Thymus (tissue), 11 donors: ENCODE data around the gene PTPN3. TPM values are rescaled to one million over a fixed set of nuclear protein-coding genes. Genes with fewer than 3 reads are reported as not detected.
"Not testable (repeated sequence)": the region's sequence is repeated elsewhere in the genome, so short reads cannot be mapped to it uniquely, and the experiment has no call there.

Experiments
- DNase-seq, 9 donors: peaks; one replicate each; pipeline ENCODE4 v3.0.0-alpha.2; 2013; ENCODE audit warnings: low spot score in 9 of 9, low read depth in 6 of 9, missing footprints in 1 of 9
- H3K27ac ChIP-seq, 2 donors: one replicate each; pipeline ENCODE4 v1.5.1; 2013; ENCODE audit warnings: control low read depth in 1 of 2, low read depth in 1 of 2, low read length in 1 of 2, mild to moderate bottlenecking in 1 of 2, moderate library complexity in 1 of 2
- H3K27me3 ChIP-seq, 2 donors: one replicate each; pipeline ENCODE4 v1.5.1; 2013; ENCODE audit warnings: low read length in 1 of 2; ENCODE audit not compliant: control insufficient read depth in 2 of 2, insufficient read depth in 1 of 2
- H3K36me3 ChIP-seq, 2 donors: one replicate each; pipeline ENCODE4 v1.5.1; 2013; ENCODE audit warnings: low read length in 1 of 2, mild to moderate bottlenecking in 1 of 2, moderate library complexity in 1 of 2; ENCODE audit not compliant: control insufficient read depth in 2 of 2, insufficient read depth in 2 of 2
- H3K4me1 ChIP-seq, 2 donors: one replicate each; pipeline ENCODE4 v1.5.1; 2013; ENCODE audit warnings: low read length in 2 of 2; ENCODE audit not compliant: control insufficient read depth in 2 of 2, insufficient read depth in 2 of 2
- H3K4me3 ChIP-seq, 2 donors: one replicate each; pipeline ENCODE4 v1.5.1; 2013; ENCODE audit warnings: low read length in 2 of 2, control low read depth in 1 of 2, mild to moderate bottlenecking in 1 of 2
- H3K9me3 ChIP-seq, 2 donors: one replicate each; pipeline ENCODE4 v1.5.1; 2013; ENCODE audit warnings: low read length in 1 of 2, mild to moderate bottlenecking in 1 of 2; ENCODE audit not compliant: control insufficient read depth in 2 of 2, insufficient read depth in 1 of 2
- WGBS: extraction: QIAGEN DNeasy Blood & Tissue Kit; methylation state at CpG from one replicate; pipeline ENCODE4 v1.1.7; 2013; 5-methylcytosine and 5-hydroxymethylcytosine counted together
- polyA plus RNA-seq: library from polyadenylated mRNA; stranded (reverse); fragments of 200-250 nt; gene quantifications from one replicate; pipeline ENCODE4 v1.2.3, GENCODE V29; 2013
- total RNA-seq: library from RNA; stranded (reverse); fragments of 120-200 nt; gene quantifications from one replicate; pipeline ENCODE4 v1.2.4, GENCODE V29; 2013
- donor health status: healthy.

The PTPN3 gene
- total and polyA plus RNA-seq, 2 donors = 2.8 to 9.5 TPM

DNA sequence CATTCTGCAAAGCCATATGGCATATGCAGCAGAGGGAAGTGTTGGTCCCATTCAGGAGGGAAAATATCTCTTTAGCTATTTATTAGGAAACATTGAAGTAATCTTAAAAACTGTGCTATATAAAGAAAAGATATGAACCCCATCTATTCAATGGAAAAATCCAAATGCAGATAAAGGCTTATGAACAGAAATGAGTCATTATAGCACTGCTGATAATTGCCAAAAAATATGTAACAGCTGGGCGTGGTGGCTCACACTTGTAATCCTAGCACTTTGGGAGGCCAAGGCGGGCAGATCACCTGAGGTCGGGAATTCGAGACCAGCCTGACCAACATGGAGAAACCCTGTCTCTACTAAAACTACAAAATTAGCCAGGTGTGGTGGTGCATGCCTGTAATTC is 11.9 kb upstream of the PTPN3 start:
- not testable (repeated sequence) for H3K36me3 ChIP-seq, DNase-seq, H3K4me3 ChIP-seq, H3K27ac ChIP-seq, H3K4me1 ChIP-seq, H3K9me3 ChIP-seq, H3K27me3 ChIP-seq
- 80% methylated on average over 4 of the region's 4 CpGs for WGBS

DNA sequence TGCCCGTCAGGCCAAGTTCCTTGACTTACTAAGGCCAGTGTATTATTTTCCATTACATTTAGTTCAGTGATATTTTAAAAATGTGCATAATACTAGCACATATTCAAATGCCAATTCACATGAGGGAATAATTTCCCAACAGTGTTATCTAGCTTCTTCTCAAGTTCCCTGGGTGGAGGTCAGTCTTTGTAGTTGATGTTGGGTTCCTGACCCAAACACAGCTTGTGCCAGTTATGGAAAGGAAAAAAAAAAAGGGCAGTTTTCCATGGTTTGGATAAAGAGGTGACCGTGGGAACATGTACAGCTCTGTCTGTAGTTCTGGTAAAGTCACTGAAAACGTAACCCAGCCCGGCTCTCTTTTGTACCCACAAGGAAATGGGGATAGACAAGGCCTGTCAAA is 11.5 kb upstream of the PTPN3 start:
- Histone ChIP-seq H3K4me1 (no peaks in the 10 kb centered on the region), H3K27ac (no peak overlapping the region), H3K27me3 (no peaks in the 10 kb centered on the region), H3K9me3 (no peaks in the 10 kb centered on the region), H3K36me3 (no peaks in the 10 kb centered on the region), H3K4me3 (no peak overlapping the region)
- no peak for DNase-seq
- WGBS = 49% methylated on average over 4 of the region's 4 CpGs

DNA sequence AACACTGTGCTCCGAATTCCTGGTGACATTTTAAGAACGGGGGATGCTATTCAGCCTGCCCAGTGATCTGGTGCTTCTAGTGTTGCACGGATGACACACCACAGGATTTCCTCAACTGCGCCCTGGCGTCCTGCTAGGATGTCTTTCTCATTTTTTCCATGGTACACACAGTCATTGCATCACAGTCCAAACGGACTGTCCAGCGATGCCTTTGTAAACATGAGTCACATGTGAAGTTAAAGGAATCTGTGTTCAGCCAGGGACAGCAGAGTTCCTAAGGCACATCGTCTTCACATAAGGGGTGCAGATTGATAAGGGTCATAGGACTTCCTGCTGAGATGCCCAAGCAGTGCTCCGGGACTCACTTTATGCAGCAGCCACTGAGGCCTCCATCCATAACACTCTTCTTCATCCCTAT is 9.3 kb upstream of the PTPN3 start:
- Histone ChIP-seq H3K4me1 (no peaks in the 10 kb centered on the region), H3K27ac (no peak overlapping the region), H3K9me3 (no peaks in the 10 kb centered on the region), H3K27me3 (peaks cover 0 to 12% of the 10 kb centered on the region in 2 donors), H3K4me3 (no peak overlapping the region), H3K36me3 (no peaks in the 10 kb centered on the region)
- no peak for DNase-seq
- WGBS = 79% methylated on average over 9 of the region's 9 CpGs

DNA sequence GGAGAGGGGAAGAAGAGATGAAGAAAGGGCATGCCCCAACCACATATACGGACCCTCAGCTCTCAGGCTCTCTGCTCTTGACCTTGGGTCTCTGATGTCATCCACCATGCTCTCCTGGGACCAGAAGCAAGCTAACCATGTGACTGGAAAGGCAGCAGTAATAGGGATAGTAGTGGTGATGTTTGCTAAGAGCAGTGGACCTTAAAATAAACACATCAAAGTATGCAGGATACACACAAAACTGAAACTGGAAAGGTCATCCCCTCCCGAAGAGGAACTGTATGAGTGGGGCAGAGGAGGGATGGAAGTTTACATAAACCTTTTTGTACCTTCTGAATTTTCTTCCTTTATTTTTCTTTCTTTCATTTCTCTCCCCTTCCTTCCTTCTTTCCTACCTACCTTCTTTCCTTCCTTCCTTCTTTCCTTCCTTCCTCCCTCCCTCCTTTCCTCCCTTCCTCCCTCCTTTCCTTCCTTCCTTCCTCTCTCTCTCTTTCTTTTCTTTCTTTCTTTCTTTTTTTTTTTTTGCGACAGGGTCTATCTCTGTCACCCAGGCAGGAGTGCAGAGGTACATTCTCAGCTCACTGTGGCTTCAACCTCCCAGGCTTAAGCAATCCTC is 8.1 kb upstream of the PTPN3 start:
- Histone ChIP-seq H3K27me3 (peaks cover 0 to 22% of the 10 kb centered on the region in 2 donors), H3K9me3 (no peaks in the 10 kb centered on the region), H3K27ac (no peak overlapping the region), H3K36me3 (no peaks in the 10 kb centered on the region), H3K4me3 (no peak overlapping the region), H3K4me1 (no peaks in the 10 kb centered on the region)
- DNase-seq = no peak
- WGBS = 76% methylated on average over 3 of the region's 3 CpGs

DNA sequence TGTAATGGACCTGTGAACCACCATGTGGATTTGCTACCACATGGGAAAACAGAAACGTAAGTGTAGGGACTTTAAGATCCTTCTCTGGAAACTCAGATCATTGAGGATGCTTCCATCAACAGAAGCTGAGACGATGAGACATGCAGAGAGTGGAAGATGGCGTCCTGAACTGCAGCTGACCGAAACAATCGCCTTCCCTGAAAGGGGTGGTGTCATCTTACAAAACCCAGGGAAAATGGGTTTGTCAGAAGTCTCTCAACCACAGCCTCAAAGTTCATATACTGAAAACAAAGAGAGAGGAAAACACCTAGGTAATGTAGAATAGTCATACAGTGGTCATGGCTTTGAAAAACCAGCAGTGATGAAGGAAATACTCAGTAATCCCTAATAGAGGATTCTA is 6.6 kb upstream of the PTPN3 start:
- no peak for DNase-seq
- Histone ChIP-seq H3K4me3 (no peak overlapping the region), H3K9me3 (no peaks in the 10 kb centered on the region), H3K36me3 (no peaks in the 10 kb centered on the region), H3K4me1 (no peaks in the 10 kb centered on the region), H3K27ac (no peak overlapping the region), H3K27me3 (peaks cover 11 to 34% of the 10 kb centered on the region in 2 donors)
- WGBS = 75% methylated on average over 5 of the region's 5 CpGs

DNA sequence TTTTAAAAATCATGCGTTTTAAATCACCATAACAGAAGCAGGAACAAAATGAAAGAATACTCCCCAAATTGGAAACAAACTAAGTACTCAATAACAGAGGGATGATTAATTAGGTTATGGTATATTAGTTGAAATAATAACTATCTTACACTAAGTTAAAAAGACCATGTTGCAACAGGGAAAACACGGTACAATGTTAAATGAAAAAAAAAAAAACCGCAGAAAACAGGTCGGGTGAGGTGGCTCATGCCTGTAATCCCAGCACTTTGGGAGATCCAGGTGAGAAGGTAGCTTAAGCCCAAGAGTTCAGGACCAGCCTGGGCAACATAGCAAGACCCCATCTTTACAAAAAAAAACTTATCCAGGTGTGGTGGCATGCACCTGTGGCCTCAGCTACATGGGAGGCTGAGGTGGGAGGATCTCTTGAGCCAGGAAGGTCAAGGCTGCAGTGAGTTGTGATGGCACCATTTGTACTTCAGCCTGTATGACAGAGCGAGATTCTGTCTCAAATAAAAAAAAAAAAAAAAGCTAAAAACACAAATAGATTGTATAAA is 2.4 kb upstream of the PTPN3 start:
- Histone ChIP-seq H3K9me3 (no peaks in the 10 kb centered on the region), H3K4me1 (peaks cover 0 to 2% of the 10 kb centered on the region in 2 donors), H3K4me3 (no peak overlapping the region), H3K36me3 (no peaks in the 10 kb centered on the region), H3K27ac (no peak overlapping the region), H3K27me3 (peaks cover 48 to 70% of the 10 kb centered on the region in 2 donors)
- 78% methylated on average over 5 of the region's 5 CpGs for WGBS
- DNase-seq = no peak

DNA sequence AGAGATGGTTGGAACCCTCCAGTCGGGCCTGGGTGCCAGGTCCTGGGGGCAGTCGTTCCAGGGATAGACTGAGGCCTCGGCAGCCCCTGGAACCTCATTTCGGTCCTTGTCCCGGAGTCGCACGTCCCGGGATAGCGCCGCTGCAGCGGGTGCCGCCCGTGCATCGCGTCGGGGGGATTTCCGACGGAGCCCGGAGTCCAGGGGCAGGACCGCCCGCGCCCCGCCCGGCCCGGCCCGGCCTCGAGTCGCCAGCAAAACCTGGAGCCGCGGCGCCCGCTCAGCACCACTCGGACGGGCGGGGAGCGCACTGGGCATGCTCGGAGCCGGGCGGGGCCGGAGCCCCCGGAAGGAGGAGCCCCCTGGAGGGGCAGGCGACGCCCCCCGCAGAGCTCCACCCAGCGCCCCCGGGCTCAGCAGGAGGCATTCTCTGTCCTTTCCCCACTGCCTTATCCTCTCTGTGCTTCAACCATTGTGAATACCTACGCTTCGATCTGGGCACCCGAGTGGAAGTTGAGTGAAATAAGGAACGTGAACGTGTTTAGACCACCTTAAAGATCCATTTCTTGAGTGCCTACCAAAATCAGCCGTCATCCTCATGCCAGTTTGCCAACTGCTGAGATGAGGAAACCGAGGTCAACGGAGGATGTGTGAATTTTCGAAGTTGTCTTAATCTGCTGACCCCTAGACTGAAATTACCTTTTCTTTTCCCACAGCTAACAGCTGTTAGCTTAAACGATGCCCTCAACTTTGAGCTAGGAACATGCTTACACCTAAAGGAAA is 1.7 kb upstream of the PTPN3 start:
- Histone ChIP-seq H3K4me1 (peaks cover 0 to 2% of the 10 kb centered on the region in 2 donors), H3K27me3 (peaks cover 48 to 77% of the 10 kb centered on the region in 2 donors), H3K9me3 (no peaks in the 10 kb centered on the region), H3K4me3 (peak overlapping the region in 1 of 2 donors; percentile 15), H3K36me3 (no peaks in the 10 kb centered on the region), H3K27ac (no peak overlapping the region)
- DNase-seq = peak in 3 of 9 donors; percentile 5 to 17 (median 6)
- 8% methylated on average over 56 of the region's 56 CpGs for WGBS

DNA sequence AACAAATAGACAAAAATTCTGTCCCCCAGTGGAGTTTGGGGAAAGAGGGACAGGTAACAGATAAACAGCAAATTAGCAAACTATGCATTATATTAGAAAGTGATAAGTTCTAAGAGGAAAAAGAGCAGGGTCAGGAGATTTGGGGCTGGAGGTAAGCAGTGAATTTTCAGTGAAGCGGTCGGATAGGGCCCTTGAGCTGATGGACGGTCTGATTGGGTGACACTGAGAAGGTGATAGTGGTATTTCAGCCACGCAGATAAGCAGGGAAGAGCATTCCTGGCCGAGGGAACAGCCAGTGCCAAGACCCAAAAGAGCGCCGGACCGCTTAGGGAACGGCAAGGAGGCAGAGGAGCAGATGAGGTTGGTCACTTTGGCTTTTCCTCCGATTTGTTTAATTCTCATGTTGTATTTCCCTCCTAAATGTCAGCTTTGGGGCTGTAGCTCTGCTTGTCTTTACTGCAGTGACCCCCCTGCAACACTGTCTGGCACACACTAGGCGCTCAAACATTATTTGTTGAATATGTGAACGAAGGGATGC is 1.1 kb upstream of the PTPN3 start:
- DNase-seq = no peak
- Histone ChIP-seq H3K36me3 (no peaks in the 10 kb centered on the region), H3K27ac (no peak overlapping the region), H3K4me3 (peak overlapping the region in 1 of 2 donors; percentile 7), H3K4me1 (peaks cover 0 to 2% of the 10 kb centered on the region in 2 donors), H3K9me3 (no peaks in the 10 kb centered on the region), H3K27me3 (peaks cover 48 to 81% of the 10 kb centered on the region in 2 donors)
- WGBS = 27% methylated on average over 12 of the region's 12 CpGs
